ENCODE data around the gene KRT40.

Gene KRT40

DNA sequence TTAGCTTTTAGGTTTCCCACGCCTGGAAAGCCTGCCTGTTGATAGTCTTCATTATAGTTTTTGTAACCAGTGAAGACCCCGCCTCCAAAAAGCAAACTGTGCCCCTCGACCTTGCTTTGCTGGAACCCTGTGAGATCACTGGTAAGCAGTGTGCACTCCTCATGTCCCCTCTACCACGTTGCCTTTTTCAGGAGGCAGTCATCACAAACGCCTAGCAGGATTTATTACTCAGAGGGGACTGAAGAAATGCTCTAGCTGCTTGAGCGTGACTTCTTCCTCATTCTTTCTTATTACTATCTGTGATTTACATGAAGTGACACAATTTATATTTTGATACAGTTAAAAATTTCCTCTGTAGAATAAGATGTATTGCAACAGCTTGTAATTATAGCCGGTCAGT, 31.3 kb upstream of the KRT40 start:
- no peak overlapping the region for H3K23ac ChIP-seq (ENCODE audit: low read depth, low read length, poor library complexity)
- no peak overlapping the region for H3K4ac ChIP-seq (ENCODE audit: low read length)
- no peaks in the 10 kb centered on the region for H3K9me3 ChIP-seq (replicated peaks in 1 of 2; ENCODE audit: control insufficient read depth in 2 of 2, insufficient read depth in 1 of 2, low read depth in 1 of 2, low read length in 2 of 2)
- no peaks in the 10 kb centered on the region for H3K4me1 ChIP-seq (ENCODE audit: control insufficient read depth in 2 of 2, insufficient read depth in 1 of 2, low read depth in 1 of 2, low read length in 2 of 2)
- no peak overlapping the region for H4K91ac ChIP-seq (ENCODE audit: low read depth, low read length, poor library complexity)
- H3K36me3 ChIP-seq (replicated peaks in 1 of 2; ENCODE audit: control insufficient read depth in 2 of 2, insufficient read depth in 2 of 2, low read length in 2 of 2), result no peaks in the 10 kb centered on the region
- H3K79me1 ChIP-seq (ENCODE audit: low read depth, low read length), result no peaks in the 10 kb centered on the region
- no peak overlapping the region for H3K4me2 ChIP-seq (ENCODE audit: insufficient read depth, low read length, poor library complexity, severe bottlenecking)
- H3K27ac ChIP-seq (replicated peaks; ENCODE audit: low read length), result no peak overlapping the region
- no peaks in the 10 kb centered on the region for H3K27me3 ChIP-seq (ENCODE audit: control insufficient read depth in 3 of 3, insufficient read depth in 3 of 3, low read depth in 1 of 3, low read length in 3 of 3)
- H2BK5ac ChIP-seq (ENCODE audit: low read length), result no peak overlapping the region
- no peak overlapping the region for H3K9ac ChIP-seq (ENCODE audit: low read depth, low read length, poor library complexity)
- H2BK15ac ChIP-seq (ENCODE audit: low read length), result no peak overlapping the region
- H3K14ac ChIP-seq (ENCODE audit: low read length), result no peak overlapping the region
- H2BK12ac ChIP-seq (ENCODE audit: low read length), result no peak overlapping the region
- no peak overlapping the region for H2AFZ ChIP-seq (ENCODE audit: low read length)
- no CpG with 5 or more reads among the region's 7 CpGs for WGBS, 2 donors (ENCODE audit: extremely low coverage in 2 of 2, insufficient read length in 2 of 2, insufficient replicate concordance in 1 of 2)
- DNase-seq (ENCODE audit: low spot score), result no peak
- H4K8ac ChIP-seq (ENCODE audit: low read depth, low read length), result no peak overlapping the region
- no peak overlapping the region for H3K18ac ChIP-seq (ENCODE audit: low read length)
- H2AK5ac ChIP-seq (ENCODE audit: low read depth, low read length), result no peak overlapping the region
- no peak overlapping the region for H3K4me3 ChIP-seq (ENCODE audit: low read length in 2 of 2)
- no peak overlapping the region for H2BK120ac ChIP-seq (ENCODE audit: low read depth, low read length)

DNA sequence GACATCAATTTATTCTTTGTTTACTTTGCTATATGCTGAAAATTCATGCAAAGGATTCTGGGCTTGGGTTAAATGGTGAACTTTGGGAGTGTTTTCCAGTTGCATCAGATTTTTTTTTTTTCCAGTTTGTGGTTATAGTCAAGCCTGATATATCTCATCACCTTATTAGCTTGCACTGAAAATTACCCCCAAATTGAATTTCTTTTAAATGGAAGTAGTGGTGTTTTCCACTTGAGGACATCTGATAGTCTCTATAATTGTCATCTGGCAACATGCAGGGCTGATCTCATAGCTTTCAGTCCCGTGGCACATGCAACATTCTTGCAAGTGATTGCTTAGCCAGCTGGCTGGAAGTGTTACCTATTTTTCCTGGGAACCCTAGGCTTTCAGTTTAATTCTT, 29.5 kb upstream of the KRT40 start:
- H2AFZ ChIP-seq (ENCODE audit: low read length), result no peak overlapping the region
- H3K27ac ChIP-seq (replicated peaks; ENCODE audit: low read length), result no peak overlapping the region
- H3K14ac ChIP-seq (ENCODE audit: low read length), result no peak overlapping the region
- H3K4me1 ChIP-seq (ENCODE audit: control insufficient read depth in 2 of 2, insufficient read depth in 1 of 2, low read depth in 1 of 2, low read length in 2 of 2), result peaks cover 0 to 4% of the 10 kb centered on the region in 2 donors
- no peaks in the 10 kb centered on the region for H3K9me3 ChIP-seq (replicated peaks in 1 of 2; ENCODE audit: control insufficient read depth in 2 of 2, insufficient read depth in 1 of 2, low read depth in 1 of 2, low read length in 2 of 2)
- no peak overlapping the region for H3K23ac ChIP-seq (ENCODE audit: low read depth, low read length, poor library complexity)
- no peak overlapping the region for H2BK12ac ChIP-seq (ENCODE audit: low read length)
- no peaks in the 10 kb centered on the region for H3K27me3 ChIP-seq (ENCODE audit: control insufficient read depth in 3 of 3, insufficient read depth in 3 of 3, low read depth in 1 of 3, low read length in 3 of 3)
- H3K79me1 ChIP-seq (ENCODE audit: low read depth, low read length), result no peaks in the 10 kb centered on the region
- H3K9ac ChIP-seq (ENCODE audit: low read depth, low read length, poor library complexity), result no peak overlapping the region
- H3K18ac ChIP-seq (ENCODE audit: low read length), result no peak overlapping the region
- no peak overlapping the region for H2BK15ac ChIP-seq (ENCODE audit: low read length)
- WGBS, 2 donors (ENCODE audit: extremely low coverage in 2 of 2, insufficient read length in 2 of 2, insufficient replicate concordance in 1 of 2), result no CpG with 5 or more reads among the region's 1 CpG
- H4K8ac ChIP-seq (ENCODE audit: low read depth, low read length), result no peak overlapping the region
- H4K91ac ChIP-seq (ENCODE audit: low read depth, low read length, poor library complexity), result no peak overlapping the region
- H2BK120ac ChIP-seq (ENCODE audit: low read depth, low read length), result no peak overlapping the region
- no peak overlapping the region for H3K4me3 ChIP-seq (ENCODE audit: low read length in 2 of 2)
- no peak overlapping the region for H2AK5ac ChIP-seq (ENCODE audit: low read depth, low read length)
- no peak for DNase-seq (ENCODE audit: low spot score)
- no peak overlapping the region for H3K4me2 ChIP-seq (ENCODE audit: insufficient read depth, low read length, poor library complexity, severe bottlenecking)
- no peak overlapping the region for H2BK5ac ChIP-seq (ENCODE audit: low read length)
- no peak overlapping the region for H3K4ac ChIP-seq (ENCODE audit: low read length)
- H3K36me3 ChIP-seq (replicated peaks in 1 of 2; ENCODE audit: control insufficient read depth in 2 of 2, insufficient read depth in 2 of 2, low read length in 2 of 2), result no peaks in the 10 kb centered on the region

DNA sequence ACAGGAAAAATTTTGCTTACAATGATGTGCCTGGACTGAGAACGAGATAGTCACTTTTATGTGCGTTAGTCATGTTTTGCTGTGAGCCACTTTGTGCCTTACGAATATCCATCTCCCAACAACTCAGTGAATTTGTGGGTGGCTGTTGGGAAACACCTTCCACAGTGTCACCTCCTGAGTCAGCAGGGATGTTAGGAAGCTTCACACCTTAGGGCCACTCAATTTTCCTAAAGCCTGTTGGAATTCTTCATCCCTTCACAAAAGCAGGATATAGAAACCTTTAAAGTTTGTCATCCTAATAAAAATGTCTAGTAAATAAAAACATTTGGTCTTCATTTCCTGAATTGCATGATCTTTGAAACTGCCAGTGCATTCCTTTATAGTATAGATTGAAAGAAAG, 29.1 kb upstream of the KRT40 start:
- DNase-seq (ENCODE audit: low spot score), result no peak
- H2BK5ac ChIP-seq (ENCODE audit: low read length), result no peak overlapping the region
- H3K23ac ChIP-seq (ENCODE audit: low read depth, low read length, poor library complexity), result no peak overlapping the region
- H3K4ac ChIP-seq (ENCODE audit: low read length), result no peak overlapping the region
- H3K27me3 ChIP-seq (ENCODE audit: control insufficient read depth in 3 of 3, insufficient read depth in 3 of 3, low read depth in 1 of 3, low read length in 3 of 3), result no peaks in the 10 kb centered on the region
- H3K27ac ChIP-seq (replicated peaks; ENCODE audit: low read length), result no peak overlapping the region
- H2BK15ac ChIP-seq (ENCODE audit: low read length), result no peak overlapping the region
- no peaks in the 10 kb centered on the region for H3K9me3 ChIP-seq (replicated peaks in 1 of 2; ENCODE audit: control insufficient read depth in 2 of 2, insufficient read depth in 1 of 2, low read depth in 1 of 2, low read length in 2 of 2)
- no peak overlapping the region for H2AK5ac ChIP-seq (ENCODE audit: low read depth, low read length)
- no peak overlapping the region for H3K4me2 ChIP-seq (ENCODE audit: insufficient read depth, low read length, poor library complexity, severe bottlenecking)
- no peak overlapping the region for H4K91ac ChIP-seq (ENCODE audit: low read depth, low read length, poor library complexity)
- H2AFZ ChIP-seq (ENCODE audit: low read length), result no peak overlapping the region
- no peak overlapping the region for H4K8ac ChIP-seq (ENCODE audit: low read depth, low read length)
- no peaks in the 10 kb centered on the region for H3K36me3 ChIP-seq (replicated peaks in 1 of 2; ENCODE audit: control insufficient read depth in 2 of 2, insufficient read depth in 2 of 2, low read length in 2 of 2)
- H3K79me1 ChIP-seq (ENCODE audit: low read depth, low read length), result no peaks in the 10 kb centered on the region
- no peak overlapping the region for H3K18ac ChIP-seq (ENCODE audit: low read length)
- no CpG with 5 or more reads among the region's 3 CpGs for WGBS, 2 donors (ENCODE audit: extremely low coverage in 2 of 2, insufficient read length in 2 of 2, insufficient replicate concordance in 1 of 2)
- H3K9ac ChIP-seq (ENCODE audit: low read depth, low read length, poor library complexity), result no peak overlapping the region
- no peak overlapping the region for H2BK120ac ChIP-seq (ENCODE audit: low read depth, low read length)
- H3K14ac ChIP-seq (ENCODE audit: low read length), result no peak overlapping the region
- H2BK12ac ChIP-seq (ENCODE audit: low read length), result no peak overlapping the region
- peaks cover 0 to 5% of the 10 kb centered on the region in 2 donors for H3K4me1 ChIP-seq (ENCODE audit: control insufficient read depth in 2 of 2, insufficient read depth in 1 of 2, low read depth in 1 of 2, low read length in 2 of 2)
- peak overlapping the region in 1 of 2 donors; percentile 25 for H3K4me3 ChIP-seq (ENCODE audit: low read length in 2 of 2)

DNA sequence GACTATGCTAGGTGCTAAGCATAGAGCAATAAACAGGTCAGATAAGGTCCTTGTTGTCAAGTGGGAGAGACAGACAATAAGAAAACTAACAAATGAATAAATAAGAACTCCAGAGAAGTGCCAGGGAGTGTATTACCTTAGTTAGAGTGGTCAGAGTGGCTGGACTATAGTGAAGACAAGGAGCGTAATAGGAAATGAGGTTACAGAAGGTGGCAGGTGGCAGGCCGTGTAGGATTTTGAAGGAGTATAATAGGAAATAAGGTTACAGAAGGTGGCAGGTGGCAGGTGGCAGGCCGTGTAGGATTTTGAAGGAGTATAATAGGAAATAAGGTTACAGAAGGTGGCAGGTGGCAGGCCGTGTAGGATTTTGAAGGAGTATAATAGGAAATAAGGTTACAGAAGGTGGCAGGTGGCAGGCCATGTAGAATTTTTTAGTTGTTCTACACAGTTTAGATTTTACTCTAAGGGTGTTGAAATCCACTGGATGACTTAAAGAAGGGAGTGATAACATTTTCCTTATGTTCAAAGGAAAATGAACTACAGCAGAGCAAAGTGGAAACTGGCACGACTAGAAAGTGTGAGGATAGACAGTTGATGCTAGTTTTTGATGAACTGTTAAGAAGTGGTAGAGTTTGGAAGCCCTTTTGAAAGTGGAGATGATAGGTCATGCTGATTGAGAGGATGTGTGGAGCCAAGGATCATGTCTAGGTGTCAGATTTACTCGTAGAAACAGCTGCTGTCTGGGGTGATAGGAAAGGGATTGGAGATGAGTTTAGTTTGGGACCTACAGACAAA, 28.4 kb upstream of the KRT40 start:
- Histone ChIP-seq H2BK15ac (ENCODE audit: low read length) (no peak overlapping the region), H3K4me1 (ENCODE audit: control insufficient read depth in 2 of 2, insufficient read depth in 1 of 2, low read depth in 1 of 2, low read length in 2 of 2) (peaks cover 0 to 5% of the 10 kb centered on the region in 2 donors), H2AFZ (ENCODE audit: low read length) (no peak overlapping the region), H3K9me3 (replicated peaks in 1 of 2; ENCODE audit: control insufficient read depth in 2 of 2, insufficient read depth in 1 of 2, low read depth in 1 of 2, low read length in 2 of 2) (no peaks in the 10 kb centered on the region), H3K14ac (ENCODE audit: low read length) (no peak overlapping the region), H2BK5ac (ENCODE audit: low read length) (no peak overlapping the region), H3K9ac (ENCODE audit: low read depth, low read length, poor library complexity) (no peak overlapping the region), H4K91ac (ENCODE audit: low read depth, low read length, poor library complexity) (no peak overlapping the region), H4K8ac (ENCODE audit: low read depth, low read length) (no peak overlapping the region), H3K4me3 (ENCODE audit: low read length in 2 of 2) (peak overlapping the region in 1 of 2 donors; percentile 25), H2BK12ac (ENCODE audit: low read length) (no peak overlapping the region), H3K79me1 (ENCODE audit: low read depth, low read length) (no peaks in the 10 kb centered on the region), H3K36me3 (replicated peaks in 1 of 2; ENCODE audit: control insufficient read depth in 2 of 2, insufficient read depth in 2 of 2, low read length in 2 of 2) (no peaks in the 10 kb centered on the region), H3K4ac (ENCODE audit: low read length) (no peak overlapping the region), H3K27me3 (ENCODE audit: control insufficient read depth in 3 of 3, insufficient read depth in 3 of 3, low read depth in 1 of 3, low read length in 3 of 3) (no peaks in the 10 kb centered on the region), H3K23ac (ENCODE audit: low read depth, low read length, poor library complexity) (no peak overlapping the region), H3K4me2 (ENCODE audit: insufficient read depth, low read length, poor library complexity, severe bottlenecking) (no peak overlapping the region), H3K18ac (ENCODE audit: low read length) (no peak overlapping the region), H2BK120ac (ENCODE audit: low read depth, low read length) (no peak overlapping the region), H3K27ac (replicated peaks; ENCODE audit: low read length) (no peak overlapping the region), H2AK5ac (ENCODE audit: low read depth, low read length) (no peak overlapping the region)
- DNase-seq (ENCODE audit: low spot score), result no peak
- 100% methylated on average over 1 of the region's 6 CpGs; no CpG with 5 or more reads in 1 of the 2 donors for WGBS, 2 donors (ENCODE audit: extremely low coverage in 2 of 2, insufficient read length in 2 of 2, insufficient replicate concordance in 1 of 2)

Data from neuronal stem cell (in vitro differentiated cells).